Keratinocyte (primary cell): ENCODE results near the gene SLC35F2.

Source experiments
- CTCF ChIP-seq, 3 experiments: IDR thresholded peaks in 1 of 3; conservative IDR thresholded peaks in 1 of 3; optimal IDR thresholded peaks in 1 of 3; 2 replicates in 2 of 3; 3 replicates in 1 of 3; pipeline versions ENCODE3 to v1.5.1; 2011; ENCODE audit warnings: low read length in 3 of 3, mild to moderate bottlenecking in 3 of 3, moderate library complexity in 2 of 3, control low read depth in 1 of 3, inconsistent platforms in 1 of 3; ENCODE audit not compliant: insufficient read depth in 2 of 3; ENCODE audit errors: extremely low read depth in 1 of 3
- EZH2 ChIP-seq: IDR thresholded peaks from one replicate; pipeline ENCODE4 v1.6.1; 2012; ENCODE audit warnings: inconsistent platforms, mild to moderate bottlenecking, low read length, moderate library complexity

- no peak for TF ChIP-seq CTCF (optimal IDR thresholded peaks at IDR 0.05 in 1 of 3, IDR thresholded peaks at IDR 0.05 in 1 of 3, conservative IDR thresholded peaks at IDR 0.05 in 1 of 3; ENCODE audit: extremely low read depth in 1 of 3, insufficient read depth in 2 of 3, low read length in 3 of 3)
- no peak for TF ChIP-seq EZH2
Observed at GRCh38 chr11:107857550-107858216, 904 bp downstream of the SLC35F2 start.
